ENCODE results near the gene SETDB1.

SETDB1 gene

DNA sequence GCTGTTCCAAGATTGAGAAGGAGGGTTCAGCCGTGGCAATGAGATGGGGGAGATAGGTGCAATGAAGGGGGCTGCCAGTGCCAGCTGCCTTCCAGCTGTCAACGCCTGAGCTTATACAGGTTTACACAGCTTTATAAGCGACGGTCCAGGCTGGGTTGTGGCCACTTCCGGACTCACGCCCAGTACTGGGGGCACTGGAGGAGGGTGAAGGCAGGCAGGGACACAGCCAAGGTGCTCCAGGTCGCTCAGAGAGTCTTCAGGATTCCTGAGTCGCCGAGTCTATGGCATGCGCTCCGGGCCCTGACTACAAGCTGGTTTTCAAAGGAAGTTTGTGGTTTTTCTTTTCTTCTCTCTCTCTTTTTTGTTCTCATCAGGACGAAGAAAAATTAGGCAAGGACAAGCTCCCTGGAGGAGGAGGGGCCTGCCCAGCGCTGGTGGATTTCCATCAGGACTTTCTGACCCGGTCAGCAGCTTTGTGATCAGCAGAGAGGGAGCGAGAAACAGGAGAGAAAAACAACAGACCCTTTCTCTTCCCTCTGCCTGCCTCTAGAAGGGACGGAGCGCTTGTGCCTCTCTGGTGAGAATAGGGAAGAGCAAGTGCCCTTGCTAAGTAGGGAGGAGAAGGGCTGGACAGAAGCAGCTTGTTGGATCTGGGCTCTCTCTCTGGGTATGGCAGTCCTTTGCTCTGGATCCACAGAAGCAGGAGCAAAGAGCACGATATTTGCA lies 80.3 kb downstream of the SETDB1 start, which contains the start of gene MINDY1:
TSS of gene MINDY1 (minus strand) at position 576 of the 726 bp plus-strand sequence. CDS start 4,285 bp downstream, outside the sequence.
- DNase-seq, result peak; percentile 87

DNA sequence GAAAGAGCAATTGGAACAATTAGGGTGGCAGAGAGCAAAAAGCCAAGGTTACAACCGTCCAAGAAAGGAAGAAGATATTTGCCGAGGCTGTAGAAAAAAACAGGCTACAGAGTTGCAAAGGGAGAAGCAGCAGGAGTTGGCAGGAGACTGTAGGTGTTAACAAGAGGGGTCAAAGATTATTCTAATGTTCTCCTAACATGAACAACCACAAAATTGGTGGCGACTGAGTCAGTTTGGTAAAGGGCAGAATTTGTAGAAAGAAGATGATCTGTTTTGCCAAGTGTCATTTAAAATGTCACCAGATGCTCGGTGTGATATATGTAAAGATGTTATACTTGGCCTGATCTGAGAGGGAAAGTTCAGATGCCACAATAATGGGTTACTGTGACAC lies 81.7 kb downstream of the SETDB1 start:
- DNase-seq, result no peak

DNA sequence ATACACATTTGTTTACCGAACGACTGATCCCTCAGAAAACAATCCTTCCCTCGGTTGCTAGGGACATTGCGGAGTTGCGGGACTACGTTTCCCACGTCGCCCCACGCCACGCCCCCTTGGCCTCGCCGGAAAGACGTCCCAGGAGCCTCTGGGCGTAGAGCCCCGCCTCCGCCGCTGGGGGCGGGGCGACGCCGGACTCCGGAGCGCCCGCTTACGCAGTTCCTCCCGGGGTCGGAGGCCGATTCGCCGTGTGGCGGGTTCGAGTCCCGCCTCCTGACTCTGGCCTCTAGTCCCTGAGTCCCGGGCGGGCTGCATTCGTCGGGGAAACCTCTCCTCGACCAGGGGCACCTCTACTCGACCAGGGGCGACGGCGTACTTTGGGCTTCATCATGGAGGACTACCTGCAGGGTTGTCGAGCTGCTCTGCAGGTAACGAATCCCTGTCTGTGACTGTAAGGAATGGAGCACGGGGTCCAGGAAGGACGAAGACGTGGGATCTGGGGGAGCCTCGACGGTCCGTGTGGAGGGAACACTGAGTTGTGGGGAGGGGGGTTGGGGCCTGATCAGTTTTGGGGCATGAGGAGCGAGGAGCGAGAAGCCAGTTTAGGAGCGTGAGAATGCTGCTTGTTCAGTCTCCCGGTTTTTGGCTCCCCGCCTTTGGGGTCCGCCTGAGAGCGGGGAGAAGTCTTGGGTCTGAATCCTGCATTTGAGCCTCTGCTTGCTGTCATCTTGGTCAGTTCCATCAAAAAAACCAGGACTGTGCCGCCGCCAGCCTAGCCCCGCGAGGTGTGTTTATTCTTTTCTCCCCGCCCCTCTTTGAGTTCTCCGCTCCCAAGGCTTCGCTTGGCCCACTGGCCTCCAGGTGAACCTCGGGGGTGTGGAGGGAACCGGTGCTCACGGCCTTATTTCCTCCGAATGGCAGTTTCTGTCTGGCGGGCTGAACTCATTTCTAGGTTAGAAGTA lies 82.4 kb downstream of the SETDB1 start, which contains the start of gene PRUNE1:
TSS of gene PRUNE1 (plus strand) at position 206 of the 962 bp plus-strand sequence. CDS start at position 390, 184 bp downstream.
- peak; percentile 89 for DNase-seq

DNA sequence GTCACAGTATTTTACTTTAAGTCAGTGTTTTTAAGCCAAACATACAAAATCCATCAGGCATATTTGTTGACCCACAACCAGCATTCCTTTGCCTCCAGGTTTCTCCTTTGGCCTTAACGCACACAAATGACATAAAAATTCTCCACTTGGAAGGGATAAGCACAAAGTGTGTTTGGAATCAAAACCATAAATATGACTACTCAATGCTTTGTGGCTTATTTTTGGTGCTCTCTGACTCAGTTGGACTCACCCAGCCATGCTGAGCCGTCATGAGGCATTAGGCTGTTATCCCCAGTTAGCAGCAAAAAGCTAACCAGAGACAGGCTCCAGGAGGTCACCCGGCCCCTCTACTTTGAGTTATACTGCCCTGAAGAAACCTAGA lies 83.0 kb downstream of the SETDB1 start:
- no peak for DNase-seq

DNA sequence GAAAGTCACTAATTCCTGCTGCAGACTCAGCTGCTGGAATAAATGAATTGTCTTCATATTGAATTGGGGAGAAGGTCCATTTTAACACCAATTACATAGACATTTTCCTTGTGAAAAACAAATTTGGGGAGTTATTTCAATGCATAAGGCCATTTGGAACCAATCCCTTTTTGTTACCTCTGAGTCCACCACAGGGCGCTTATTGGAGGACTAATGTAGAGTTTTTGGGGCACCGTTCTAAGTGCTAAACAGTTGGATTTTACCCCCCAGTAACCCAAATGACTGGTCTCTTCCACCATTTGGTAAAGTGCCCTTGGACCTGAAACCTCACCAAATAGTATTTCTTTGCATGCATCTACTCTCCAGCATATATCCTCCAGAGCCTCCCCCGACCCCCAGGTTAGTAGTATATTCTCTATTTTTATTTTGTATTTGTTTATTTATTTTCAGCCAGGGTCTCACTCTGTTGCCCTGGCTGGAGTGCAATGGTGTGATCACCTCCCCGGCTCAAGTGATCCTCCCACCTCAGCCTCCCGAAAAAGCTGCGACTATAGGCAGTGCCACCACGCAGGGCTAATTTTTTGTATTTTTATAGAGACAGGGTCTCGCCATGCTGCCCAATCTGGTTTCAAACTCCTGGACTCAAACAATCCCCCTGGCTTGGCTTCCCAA lies 83.6 kb downstream of the SETDB1 start:
- DNase-seq, result no peak

DNA sequence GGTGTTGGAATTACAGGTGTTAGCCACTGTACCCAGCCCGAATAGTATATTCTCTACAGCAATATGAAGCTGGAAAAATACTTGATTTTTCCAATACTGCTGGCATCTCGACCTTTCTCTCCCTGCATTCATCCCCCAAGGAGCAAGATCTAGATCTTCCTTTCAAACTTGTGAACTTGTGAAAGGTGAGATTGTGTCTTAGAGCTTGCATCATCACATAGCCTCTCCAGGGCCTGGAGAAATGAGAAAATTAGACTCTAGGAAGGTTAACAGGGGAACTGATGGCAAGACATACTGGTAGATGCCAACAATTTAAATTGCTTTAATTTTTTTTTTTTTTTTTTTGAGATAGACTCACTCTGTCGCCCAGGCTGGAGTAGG lies 84.2 kb downstream of the SETDB1 start:
- no peak for DNase-seq

DNA sequence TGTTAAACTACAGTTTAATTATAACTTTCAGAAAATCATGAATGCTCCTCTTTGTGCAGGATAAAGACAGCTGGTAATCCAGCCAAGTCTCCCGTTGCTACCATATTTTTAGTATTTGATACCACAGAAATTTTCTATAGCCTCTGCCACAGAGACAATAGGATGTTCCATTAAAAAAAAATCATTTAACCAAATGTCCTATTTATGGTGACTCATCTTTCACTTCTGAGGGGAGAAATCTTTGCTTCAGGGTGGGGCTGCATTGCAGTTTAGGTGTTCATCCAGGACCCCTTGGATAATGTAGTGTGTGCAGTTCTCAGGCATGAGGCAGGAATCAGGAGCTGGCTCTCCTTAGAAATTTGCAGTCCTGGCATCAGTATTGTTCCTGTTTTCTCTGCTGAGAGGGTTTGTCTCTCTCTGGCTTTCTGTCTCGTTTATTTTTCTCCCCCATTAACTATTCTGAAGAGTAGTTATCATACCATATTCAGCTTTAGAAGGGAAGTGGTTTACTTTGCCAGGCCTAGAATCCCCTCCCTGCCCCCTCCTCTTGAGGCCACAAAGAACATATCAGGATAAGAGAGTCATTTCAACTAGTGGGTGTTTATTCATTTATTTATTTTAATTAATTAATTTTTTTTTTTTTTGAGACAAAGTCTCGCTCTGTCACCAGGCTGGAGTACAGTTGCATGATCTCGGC lies 85.1 kb downstream of the SETDB1 start:
- DNase-seq, result no peak

DNA sequence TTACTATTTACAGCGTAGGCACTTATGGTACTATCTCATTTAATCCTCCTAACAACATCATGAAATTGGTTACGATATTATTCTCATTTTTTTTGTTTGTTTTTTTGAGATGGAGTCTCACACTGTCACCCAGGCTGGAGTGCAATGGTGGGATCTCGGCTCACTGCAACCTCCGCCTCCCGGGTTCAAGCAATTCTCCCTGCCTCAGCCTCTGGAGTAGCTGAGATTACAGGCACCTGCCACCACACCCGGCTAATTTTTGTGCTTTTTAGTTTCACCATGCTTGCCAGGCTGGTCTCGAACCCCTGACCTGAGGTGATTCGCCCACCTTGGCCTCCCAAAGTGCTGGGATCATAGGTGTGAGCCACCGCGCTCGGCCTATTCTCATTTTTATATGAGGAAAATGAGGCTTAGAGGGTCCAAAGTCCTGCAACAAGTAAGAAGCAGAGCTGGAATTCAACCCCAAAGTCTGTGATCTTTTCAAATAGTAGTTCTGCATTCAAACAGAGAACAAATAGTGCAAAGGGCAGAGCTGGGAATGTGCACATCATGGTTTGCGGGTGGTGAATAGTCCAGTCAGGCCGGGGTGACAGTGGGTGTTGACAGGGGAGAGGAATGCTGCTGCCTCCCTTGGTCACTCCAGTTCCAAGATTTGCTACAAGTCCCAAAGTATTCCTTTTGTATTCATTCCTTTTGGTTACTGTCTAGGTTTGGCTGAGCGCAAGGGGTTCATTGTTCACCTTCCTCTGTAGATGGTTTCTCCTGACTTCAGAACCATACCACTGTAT lies 86.7 kb downstream of the SETDB1 start:
- no peak for DNase-seq

DNA sequence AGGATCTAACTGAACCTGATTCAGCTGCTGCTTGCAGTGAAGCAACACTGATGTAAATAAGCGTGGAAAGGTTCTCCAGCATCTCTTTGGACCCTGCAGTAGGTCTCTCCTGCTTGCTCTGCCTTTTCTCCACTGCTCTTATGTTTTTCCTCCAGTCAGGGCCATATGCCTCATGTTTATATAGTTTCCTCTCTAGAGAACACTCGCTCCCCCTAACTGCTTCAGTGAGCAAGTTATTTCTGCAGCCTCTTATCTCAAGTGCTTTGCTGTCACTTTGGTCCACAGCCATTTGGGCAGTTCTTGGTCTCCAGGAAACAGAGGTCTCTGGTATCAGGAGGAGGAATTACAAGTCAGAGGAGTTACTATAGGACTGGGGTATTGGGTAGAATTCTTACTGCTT lies 87.4 kb downstream of the SETDB1 start:
- DNase-seq, result peak; percentile 67
